HepG2 (cell line): ENCODE results near the gene NOSIP. TPM values are rescaled to one million over a fixed set of nuclear protein-coding genes. Genes with fewer than 3 reads are reported as not detected.

Experiments used
- AHR ChIP-seq: IDR thresholded peaks from 2 replicates; pipeline ENCODE4 v1.6.1; 2018; ENCODE audit warnings: missing genetic modification reagents, missing compliant biosample characterization
- CBX1 ChIP-seq: IDR thresholded peaks from one replicate; pipeline ENCODE4 v1.6.1; 2016; ENCODE audit warnings: antibody characterized with exemption, low read depth
- KLF6 ChIP-seq: IDR thresholded peaks from 2 replicates; pipeline ENCODE4 v1.8.0; 2016; ENCODE audit warnings: missing biosample characterization, missing genetic modification reagents
- MLXIP ChIP-seq: sonication (generic); formaldehyde crosslinking; IDR thresholded peaks from 2 replicates; pipeline ENCODE4 v1.9.0; 2021; ENCODE audit warnings: missing genetic modification reagents, borderline replicate concordance
- MYC ChIP-seq: sonication (generic); formaldehyde crosslinking; IDR thresholded peaks from 2 replicates; pipeline ENCODE4 v1.9.0; 2021; ENCODE audit warnings: missing genetic modification reagents, borderline replicate concordance
- NCOA5 ChIP-seq: sonication (generic); formaldehyde crosslinking; IDR thresholded peaks from 2 replicates; pipeline ENCODE4 v1.4.0; 2020; ENCODE audit warnings: missing genetic modification reagents
- POGK ChIP-seq: sonication (generic); formaldehyde crosslinking; conservative IDR thresholded peaks from 2 replicates; pipeline ENCODE4 v1.8.0; 2022; ENCODE audit warnings: mild to moderate bottlenecking, moderate library complexity, missing genetic modification reagents
- REPIN1 ChIP-seq: sonication (generic); formaldehyde crosslinking; IDR thresholded peaks from 2 replicates; pipeline ENCODE4 v1.8.0; 2022; ENCODE audit warnings: missing genetic modification reagents, low read depth, mild to moderate bottlenecking, borderline replicate concordance
- RORA ChIP-seq: sonication (generic); formaldehyde crosslinking; IDR thresholded peaks from 2 replicates; pipeline ENCODE4 v1.5.0; 2020; ENCODE audit warnings: mild to moderate bottlenecking, missing genetic modification reagents, moderate library complexity
- TOE1 ChIP-seq: sonication (generic); formaldehyde crosslinking; IDR thresholded peaks from 2 replicates; pipeline ENCODE4 v1.4.0; 2020; ENCODE audit warnings: mild to moderate bottlenecking, missing genetic modification reagents
- ZBTB7A ChIP-seq: sonication (generic); formaldehyde crosslinking; IDR thresholded peaks from 2 replicates; pipeline ENCODE4 v1.8.0; 2022; ENCODE audit warnings: mild to moderate bottlenecking, missing genetic modification reagents
- ZFP36L2 ChIP-seq: sonication (generic); formaldehyde crosslinking; IDR thresholded peaks from 2 replicates; pipeline ENCODE4 v1.4.0; 2020; ENCODE audit warnings: missing genetic modification reagents
- ZNF17 ChIP-seq: sonication (generic); formaldehyde crosslinking; IDR thresholded peaks from 2 replicates; pipeline ENCODE4 v1.5.0; 2020; ENCODE audit warnings: mild to moderate bottlenecking, missing genetic modification reagents
- ZNF556 ChIP-seq: sonication (generic); formaldehyde crosslinking; IDR thresholded peaks from 2 replicates; pipeline ENCODE4 v1.4.0; 2020; ENCODE audit warnings: mild to moderate bottlenecking, missing genetic modification reagents, borderline replicate concordance
- ZNF576 ChIP-seq: sonication (generic); formaldehyde crosslinking; IDR thresholded peaks from 2 replicates; pipeline ENCODE4 v1.4.0; 2020; ENCODE audit warnings: mild to moderate bottlenecking, missing genetic modification reagents
- ZNF747 ChIP-seq: sonication (generic); formaldehyde crosslinking; IDR thresholded peaks from 2 replicates; pipeline ENCODE4 v1.8.1; 2023; ENCODE audit warnings: missing genetic modification reagents, mild to moderate bottlenecking, borderline replicate concordance
- ZNF768 ChIP-seq: sonication (generic); formaldehyde crosslinking; IDR thresholded peaks from 2 replicates; pipeline ENCODE4 v1.4.0; 2020; ENCODE audit warnings: missing genetic modification reagents
- ZNF770 ChIP-seq: sonication (generic); formaldehyde crosslinking; IDR thresholded peaks from 2 replicates; pipeline ENCODE4 v1.5.0; 2020; ENCODE audit warnings: mild to moderate bottlenecking, missing genetic modification reagents
- ZNF788 ChIP-seq: sonication (generic); formaldehyde crosslinking; IDR thresholded peaks from 2 replicates; pipeline ENCODE4 v1.5.0; 2020; ENCODE audit warnings: mild to moderate bottlenecking, missing genetic modification reagents, borderline replicate concordance
- polyA plus RNA-seq, 8 experiments: library from polyadenylated mRNA; depleted of rRNA in 3 of 8; stranded (reverse) in 7 of 8; unstranded in 1 of 8; fragments of >200 nt; fragmentation: Illumina TruSeq in 4 of 8; extraction: Trizol in 4 of 8; gene quantifications; 2 replicates each; pipeline versions ENCODE4 v1.2.1 to v1.2.3, GENCODE V29; 2011 to 2016; ENCODE audit warnings: low read depth in 4 of 8, missing spikeins in 1 of 8, mixed read lengths in 1 of 8; ENCODE audit not compliant: insufficient read depth in 1 of 8
- total RNA-seq, 5 experiments: library from RNA; depleted of rRNA; stranded (reverse); fragments of >200 nt; fragmentation: Illumina TruSeq; extraction: Trizol; gene quantifications; 2 replicates each; pipeline ENCODE4 v1.2.3, GENCODE V29; 2016; ENCODE audit warnings: low read depth in 1 of 5
- TF ChIP-seq, protein P1 (sequence below): sonication (generic); formaldehyde crosslinking; IDR thresholded peaks from 2 replicates; pipeline ENCODE4 v1.4.0; 2020; ENCODE audit warnings: missing genetic modification reagents

NOSIP gene
- total and polyA plus RNA-seq, 2 of the 13 experiments (the other 11 are each of a cell fraction or from before 2014, with no cell fraction given), result 54.3 to 78.0 TPM

DNA sequence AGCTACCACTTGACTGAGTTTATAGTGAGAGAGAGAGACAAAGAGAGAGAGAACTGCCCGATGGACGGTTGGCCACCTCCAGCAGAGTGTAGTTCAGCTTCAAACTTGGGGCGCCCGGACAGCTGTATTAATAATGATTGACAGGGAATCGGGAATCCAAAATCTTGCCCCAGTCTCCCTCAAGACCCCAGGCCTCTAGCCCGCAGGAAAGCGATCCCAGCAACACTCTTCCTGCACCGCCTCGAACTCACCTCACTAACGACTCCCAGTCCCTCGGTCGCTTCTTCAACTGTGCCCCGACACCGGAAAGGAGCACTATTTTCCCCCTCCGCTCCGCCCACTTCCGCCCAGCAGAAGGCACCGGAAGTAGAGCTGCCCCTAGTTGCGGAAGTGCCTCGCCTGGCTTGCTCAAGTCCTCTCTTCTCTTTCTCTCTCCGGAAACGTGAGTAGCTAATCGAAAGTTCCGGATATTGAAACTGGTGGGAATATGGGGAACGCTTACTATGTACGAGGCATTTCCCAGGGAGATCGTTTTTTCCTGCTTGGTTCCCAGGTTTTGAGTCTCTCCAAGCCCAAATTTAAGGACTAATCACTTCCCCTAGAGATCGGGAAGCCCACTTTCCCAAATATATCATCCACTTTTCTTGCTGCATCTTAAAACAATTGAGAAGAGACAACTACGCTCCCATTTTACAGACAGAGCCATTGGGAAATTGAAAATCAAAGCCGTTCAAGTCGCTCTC, at the start of gene NOSIP (continued):
- TF ChIP-seq MLXIP (CRISPR knock-in tag), result no peak
- no peak for TF ChIP-seq ZFP36L2 (CRISPR knock-in tag)
- TF ChIP-seq ZNF768, result 0 out of 2 replicates have a peak, but pooled peaks have one; percentile 18
- peak; percentile 25 for TF ChIP-seq ZNF747 (CRISPR knock-in tag)
- peak; percentile 74; the same call in 1 of the 2 replicates for TF ChIP-seq AHR (CRISPR knock-in tag)
- TF ChIP-seq NCOA5 (CRISPR knock-in tag), result no peak
- TF ChIP-seq REPIN1, result peak; percentile 69; the same call in 1 of the 2 replicates
- no peak for TF ChIP-seq RORA
- TF ChIP-seq CBX1, result no peak
- TF ChIP-seq POGK (CRISPR knock-in tag), result peak; percentile 75; the same call in 1 of the 2 replicates
- no peak for TF ChIP-seq ZNF17 (CRISPR knock-in tag)
- no peak for TF ChIP-seq ZNF576
- peak; percentile 47; the same call in 1 of the 2 replicates for TF ChIP-seq MYC (CRISPR knock-in tag)
- TF ChIP-seq ZNF556 (CRISPR knock-in tag), result peak; percentile 83; the same call in 1 of the 2 replicates
- no peak; the same call in 1 of the 2 replicates for TF ChIP-seq ZBTB7A
- TF ChIP-seq TOE1, result no peak; the same call in 1 of the 2 replicates
- TF ChIP-seq KLF6, result 0 out of 2 replicates have a peak, but pooled peaks have one; percentile 48
- TF ChIP-seq, protein P1, sequence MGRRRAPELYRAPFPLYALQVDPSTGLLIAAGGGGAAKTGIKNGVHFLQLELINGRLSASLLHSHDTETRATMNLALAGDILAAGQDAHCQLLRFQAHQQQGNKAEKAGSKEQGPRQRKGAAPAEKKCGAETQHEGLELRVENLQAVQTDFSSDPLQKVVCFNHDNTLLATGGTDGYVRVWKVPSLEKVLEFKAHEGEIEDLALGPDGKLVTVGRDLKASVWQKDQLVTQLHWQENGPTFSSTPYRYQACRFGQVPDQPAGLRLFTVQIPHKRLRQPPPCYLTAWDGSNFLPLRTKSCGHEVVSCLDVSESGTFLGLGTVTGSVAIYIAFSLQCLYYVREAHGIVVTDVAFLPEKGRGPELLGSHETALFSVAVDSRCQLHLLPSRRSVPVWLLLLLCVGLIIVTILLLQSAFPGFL (CRISPR knock-in tag), result no peak
- no peak; the same call in 1 of the 2 replicates for TF ChIP-seq ZNF770
- no peak; the same call in 1 of the 2 replicates for TF ChIP-seq ZNF788 (CRISPR knock-in tag)
